H1 (cell line): ENCODE data around the gene HLA-DQA1. TPM values are rescaled to one million over a fixed set of nuclear protein-coding genes. Genes with fewer than 3 reads are reported as not detected.

Source experiments
- CTCF ChIA-PET: fragments of 300-600 bp; sonication (Branson Sonifier 250); formaldehyde crosslinking; loops from one replicate; lab custom pipeline; 2021; ENCODE audit not compliant: partially characterized antibody; lab: Charles Lee
- POLR2A ChIA-PET: fragments of 300-600 bp; sonication (Branson Sonifier 250); formaldehyde crosslinking; loops from one replicate; lab custom pipeline; 2021; ENCODE audit warnings: inconsistent platforms; ENCODE audit not compliant: partially characterized antibody; lab: Charles Lee
- DNase-seq, 2 experiments: peaks; one replicate each; pipeline versions ENCODE4 v3.0.0 to v3.0.0-alpha.2; 2010 to 2022; ENCODE audit warnings: low spot score in 2 of 2, low read depth in 1 of 2, mixed read lengths in 1 of 2
- FAIRE-seq: peaks from 2 replicates; lab custom pipeline; 2011; peaks lifted over from hg19 to GRCh38; lab: Jason Lieb, UNC
- H2AFZ ChIP-seq: 2 replicates; pipeline ENCODE4 v1.8.1; 2012; ENCODE audit warnings: low read length, inconsistent platforms
- H2AK5ac ChIP-seq: 2 replicates; pipeline ENCODE4 v1.6.1; 2013; ENCODE audit warnings: low read depth, low read length
- H2BK120ac ChIP-seq: replicated peaks from 2 replicates; pipeline ENCODE3; 2013; ENCODE audit warnings: low read depth, low read length, inconsistent platforms
- H2BK12ac ChIP-seq: 2 replicates; pipeline ENCODE4 v1.6.1; 2013; ENCODE audit warnings: low read depth, low read length
- H2BK15ac ChIP-seq: 2 replicates; pipeline ENCODE4 v1.6.1; 2013; ENCODE audit warnings: low read length
- H2BK20ac ChIP-seq: 2 replicates; pipeline ENCODE4 v1.6.1; 2013; ENCODE audit warnings: low read length
- H2BK5ac ChIP-seq: 2 replicates; pipeline ENCODE4 v1.6.1; 2013; ENCODE audit warnings: low read depth, low read length
- H3K14ac ChIP-seq: 2 replicates; pipeline ENCODE4 v1.6.1; 2013; ENCODE audit warnings: inconsistent platforms; ENCODE audit not compliant: insufficient read length
- H3K18ac ChIP-seq: 2 replicates; pipeline ENCODE4 v1.6.1; 2013; ENCODE audit warnings: low read length; ENCODE audit errors: extremely low read depth
- H3K23ac ChIP-seq: 2 replicates; pipeline ENCODE4 v1.6.1; 2013; ENCODE audit warnings: inconsistent platforms; ENCODE audit not compliant: insufficient read length
- H3K23me2 ChIP-seq: 2 replicates; pipeline ENCODE4 v1.6.1; 2013; ENCODE audit warnings: low read depth, low read length
- H3K27ac ChIP-seq: 2 replicates; pipeline ENCODE4 v1.6.1; 2011; ENCODE audit warnings: low read depth, low read length, inconsistent platforms
- H3K27me3 ChIP-seq, 4 experiments: replicated peaks in 1 of 4; 1 replicate in 1 of 4; 2 replicates in 3 of 4; pipeline versions ENCODE4 v1.6.1 to v1.8.1; 2011 to 2013; ENCODE audit warnings: low read length in 3 of 4, mild to moderate bottlenecking in 3 of 4, inconsistent platforms in 2 of 4, mixed read lengths in 2 of 4, moderate library complexity in 1 of 4; ENCODE audit not compliant: control insufficient read depth in 3 of 4, insufficient read depth in 3 of 4; ENCODE audit errors: extremely low read depth in 1 of 4
- H3K36me3 ChIP-seq, 4 experiments: 2 replicates each; pipeline versions ENCODE4 v1.6.1 to v1.8.1; 2011 to 2013; ENCODE audit warnings: mild to moderate bottlenecking in 4 of 4, low read length in 3 of 4, moderate library complexity in 2 of 4, control low read depth in 1 of 4, inconsistent platforms in 1 of 4; ENCODE audit not compliant: insufficient read depth in 4 of 4, control insufficient read depth in 2 of 4
- H3K4ac ChIP-seq: replicated peaks from 2 replicates; pipeline ENCODE3; 2013; ENCODE audit warnings: low read length, low read depth, mixed read lengths, inconsistent platforms; ENCODE audit not compliant: insufficient read length
- H3K4me1 ChIP-seq, 4 experiments: replicated peaks in 1 of 4; 1 replicate in 1 of 4; 2 replicates in 3 of 4; pipeline versions ENCODE4 v1.6.1 to v1.8.1; 2011 to 2013; ENCODE audit warnings: low read length in 3 of 4, inconsistent platforms in 2 of 4, mixed read lengths in 1 of 4; ENCODE audit not compliant: insufficient read depth in 4 of 4, control insufficient read depth in 3 of 4
- H3K4me2 ChIP-seq, 2 experiments: 2 replicates each; pipeline versions ENCODE4 v1.6.1 to v1.8.1; 2011 to 2013; ENCODE audit warnings: low read depth in 2 of 2, low read length in 2 of 2, control low read depth in 1 of 2, inconsistent platforms in 1 of 2, mild to moderate bottlenecking in 1 of 2; ENCODE audit not compliant: insufficient read depth in 1 of 2
- H3K4me3 ChIP-seq, 4 experiments: fragments of 200-600, 300-600 bp in 1 of 4; sonication (generic), shearing (Covaris generic), sonication (Bioruptor Twin) in 1 of 4; 2 replicates each; pipeline versions ENCODE4 v1.5.1 to v1.8.1; 2011 to 2016; ENCODE audit warnings: low read length in 4 of 4, low read depth in 3 of 4, control low read depth in 2 of 4, inconsistent platforms in 2 of 4, mild to moderate bottlenecking in 2 of 4, mixed read lengths in 1 of 4, moderate library complexity in 1 of 4; ENCODE audit not compliant: insufficient read depth in 2 of 4; ENCODE audit errors: extremely low read depth in 1 of 4
- H3K56ac ChIP-seq: replicated peaks from 2 replicates; pipeline ENCODE3; 2013; ENCODE audit warnings: low read depth, mild to moderate bottlenecking, mixed read lengths, low read length, inconsistent platforms; ENCODE audit not compliant: insufficient read length
- H3K79me1 ChIP-seq: 2 replicates; pipeline ENCODE4 v1.6.1; 2013; ENCODE audit warnings: low read depth, low read length, control low read depth
- H3K79me2 ChIP-seq, 2 experiments: 2 replicates each; pipeline versions ENCODE4 v1.6.1 to v1.8.1; 2012 to 2013; ENCODE audit warnings: low read length in 2 of 2, mild to moderate bottlenecking in 2 of 2, inconsistent platforms in 1 of 2; ENCODE audit not compliant: insufficient read depth in 2 of 2, control insufficient read depth in 1 of 2
- H3K9ac ChIP-seq, 4 experiments: replicated peaks in 1 of 4; 1 replicate in 1 of 4; 2 replicates in 3 of 4; pipeline versions ENCODE4 v1.6.1 to v1.8.1; 2011 to 2013; ENCODE audit warnings: low read depth in 3 of 4, low read length in 3 of 4, control low read depth in 2 of 4, mild to moderate bottlenecking in 2 of 4, moderate library complexity in 2 of 4, inconsistent platforms in 1 of 4; ENCODE audit errors: extremely low read depth in 1 of 4
- H3K9me3 ChIP-seq, 2 experiments: 2 replicates each; pipeline versions ENCODE4 v1.6.1 to v1.8.1; 2012 to 2013; ENCODE audit warnings: mild to moderate bottlenecking in 2 of 2, moderate library complexity in 2 of 2, control low read depth in 1 of 2, inconsistent platforms in 1 of 2, low read depth in 1 of 2, low read length in 1 of 2, mixed read lengths in 1 of 2; ENCODE audit not compliant: insufficient read depth in 2 of 2
- H4K20me1 ChIP-seq, 2 experiments: replicated peaks in 1 of 2; 2 replicates each; pipeline versions ENCODE3 to v1.8.1; 2011 to 2013; ENCODE audit warnings: inconsistent platforms in 2 of 2, low read length in 2 of 2, mild to moderate bottlenecking in 1 of 2; ENCODE audit not compliant: insufficient read depth in 2 of 2, control insufficient read depth in 1 of 2
- H4K5ac ChIP-seq: 2 replicates; pipeline ENCODE4 v1.6.1; 2013; ENCODE audit warnings: low read length, low read depth, mixed read lengths, inconsistent platforms; ENCODE audit not compliant: insufficient read length
- H4K8ac ChIP-seq: 2 replicates; pipeline ENCODE4 v1.8.0; 2013; ENCODE audit warnings: mild to moderate bottlenecking, moderate library complexity, low read length, inconsistent platforms; ENCODE audit not compliant: insufficient read depth; ENCODE audit errors: extremely low read depth
- H4K91ac ChIP-seq: replicated peaks from 2 replicates; pipeline ENCODE3; 2013; ENCODE audit warnings: low read length, mixed read lengths, inconsistent platforms; ENCODE audit not compliant: insufficient read length
- BRCA1 ChIP-seq: IDR thresholded peaks from 2 replicates; pipeline ENCODE4 v1.6.1; 2012; ENCODE audit warnings: low read depth, low read length, improper control_type of control experiment
- CHD1 ChIP-seq: IDR thresholded peaks from 2 replicates; pipeline ENCODE4 v1.6.1; 2012; ENCODE audit warnings: low read depth, low read length, improper control_type of control experiment
- CTBP2 ChIP-seq: IDR thresholded peaks from 2 replicates; pipeline ENCODE4 v1.7.0; 2011; ENCODE audit warnings: borderline replicate concordance, mild to moderate bottlenecking, moderate library complexity, mixed read lengths, low read length; ENCODE audit not compliant: insufficient read depth, insufficient read length
- JUN ChIP-seq: IDR thresholded peaks from 2 replicates; pipeline ENCODE4 v1.6.1; 2011; ENCODE audit warnings: low read depth, mild to moderate bottlenecking, improper control_type of control experiment, low read length
- RAD21 ChIP-seq, 2 experiments: IDR thresholded peaks in 1 of 2; conservative IDR thresholded peaks in 1 of 2; 2 replicates each; pipeline ENCODE4 v1.6.1; 2011; ENCODE audit warnings: low read depth in 2 of 2, low read length in 2 of 2, improper control_type of control experiment in 1 of 2, inconsistent platforms in 1 of 2, mild to moderate bottlenecking in 1 of 2, moderate library complexity in 1 of 2
- RXRA ChIP-seq: IDR thresholded peaks from 2 replicates; pipeline ENCODE4 v1.6.1; 2011; ENCODE audit warnings: low read depth, mild to moderate bottlenecking, low read length, moderate library complexity; ENCODE audit not compliant: insufficient read depth
- TBP ChIP-seq: IDR thresholded peaks from 2 replicates; pipeline ENCODE4 v1.6.1; 2011; ENCODE audit warnings: low read depth, low read length, improper control_type of control experiment
- WGBS, 2 experiments: shearing (Covaris generic) in 1 of 2; methylation state at CpG; one replicate each; pipeline versions ENCODE4 v1.1.6 to v1.1.7; 2013 to 2015; ENCODE audit warnings: low lambda C conversion rate in 2 of 2, mixed read lengths in 2 of 2, inconsistent platforms in 1 of 2, low coverage in 1 of 2, missing lambda C conversion rate in 1 of 2; ENCODE audit not compliant: insufficient replicate concordance in 2 of 2, insufficient coverage in 1 of 2, insufficient read length in 1 of 2; ENCODE audit errors: extremely low coverage in 1 of 2, missing lambda C conversion rate in 1 of 2; 5-methylcytosine and 5-hydroxymethylcytosine counted together
- polyA plus RNA-seq, 7 experiments: library from polyadenylated mRNA; depleted of rRNA in 3 of 7; stranded (reverse) in 5 of 7; unstranded in 2 of 7; fragments of >200 nt in 5 of 7; fragments of 200-250 nt in 2 of 7; gene quantifications; 1 replicate in 5 of 7; 2 replicates in 1 of 7; 4 replicates in 1 of 7; pipeline versions ENCODE4 v1.2.1 to v1.2.3, GENCODE V29; 2011 to 2013; ENCODE audit warnings: missing spikeins in 2 of 7, mixed read lengths in 2 of 7
- total RNA-seq: library from RNA; stranded (reverse); fragmentation: NEBNext Ultra II Directional; extraction: Animal tissue kit (Norgen Biotek cat#: 25700); gene quantifications from 2 replicates; pipeline ENCODE4 v1.2.1, GENCODE V29; 2021

Gene HLA-DQA1
- total and polyA plus RNA-seq, 2 of the 8 experiments (the other 6 are each of a cell fraction or from before 2014, with no cell fraction given): 0.12 TPM; not detected in 1

- no peak overlapping the region for H2BK120ac ChIP-seq
- no peak overlapping the region for H3K9ac ChIP-seq
- WGBS, 2 experiments: 82% methylated on average over 5 of the region's 5 CpGs; no CpG with 5 or more reads in 1 of the 2 experiments
- H3K4ac ChIP-seq: no peak overlapping the region
- H2BK5ac ChIP-seq: no peak overlapping the region
- no peak overlapping the region for H2AK5ac ChIP-seq
- no peak overlapping the region for H2BK12ac ChIP-seq
- no peaks in the 10 kb centered on the region for H3K27me3 ChIP-seq
- H3K4me1 ChIP-seq: no peaks in the 10 kb centered on the region
- no peaks in the 10 kb centered on the region for H3K9me3 ChIP-seq
- H2BK20ac ChIP-seq: no peak overlapping the region
- no peak overlapping the region for H3K4me2 ChIP-seq
- no peaks in the 10 kb centered on the region for H4K20me1 ChIP-seq
- FAIRE-seq: no peak
- H4K91ac ChIP-seq: no peak overlapping the region
- H3K36me3 ChIP-seq: no peaks in the 10 kb centered on the region
- no peaks in the 10 kb centered on the region for H3K79me2 ChIP-seq
- H4K8ac ChIP-seq: no peak overlapping the region
- H3K56ac ChIP-seq: no peak overlapping the region
- H3K14ac ChIP-seq: no peak overlapping the region
- no peak overlapping the region for H3K18ac ChIP-seq
- H3K27ac ChIP-seq: no peak overlapping the region
- H2BK15ac ChIP-seq: no peak overlapping the region
- no peaks in the 10 kb centered on the region for H3K79me1 ChIP-seq
- no peak overlapping the region for H2AFZ ChIP-seq
- H3K23me2 ChIP-seq: no peaks in the 10 kb centered on the region
- TF ChIP-seq RXRA (no peak), RAD21 (IDR thresholded peaks at IDR 0.05 in 1 of 2, conservative IDR thresholded peaks at IDR 0.05 in 1 of 2; ENCODE audit: low read depth in 2 of 2, low read length in 2 of 2) (no peak), TBP (no peak), CTBP2 (no peak), CHD1 (no peak), JUN (no peak), BRCA1 (no peak)
- ChIA-PET POLR2A (no interaction called here), CTCF (no interaction called here)
- H3K4me3 ChIP-seq: no peak overlapping the region
- no peak for DNase-seq
- H4K5ac ChIP-seq: no peak overlapping the region
- H3K23ac ChIP-seq: no peak overlapping the region
These were observed 34.0 kb upstream of the HLA-DQA1 start for GRCh38 chr6:32603222-32603621.
